22Rv1 (cell line): ENCODE data around the gene MYO1D.

Experiments
- ZFX ChIP-seq: fragments of 450-650 bp; IDR thresholded peaks from 2 replicates; pipeline ENCODE4 v1.6.1; 2017; ENCODE audit warnings: antibody characterized with exemption, borderline replicate concordance
- TF ChIP-seq, protein P1 (sequence below): fragments of 450-650 bp; IDR thresholded peaks from 2 replicates; pipeline ENCODE4 v1.5.1; 2017; ENCODE audit warnings: mild to moderate bottlenecking

GRCh38 chr17:32517982-32518381, 358.9 kb downstream of the MYO1D start:
- TF ChIP-seq, protein P1, sequence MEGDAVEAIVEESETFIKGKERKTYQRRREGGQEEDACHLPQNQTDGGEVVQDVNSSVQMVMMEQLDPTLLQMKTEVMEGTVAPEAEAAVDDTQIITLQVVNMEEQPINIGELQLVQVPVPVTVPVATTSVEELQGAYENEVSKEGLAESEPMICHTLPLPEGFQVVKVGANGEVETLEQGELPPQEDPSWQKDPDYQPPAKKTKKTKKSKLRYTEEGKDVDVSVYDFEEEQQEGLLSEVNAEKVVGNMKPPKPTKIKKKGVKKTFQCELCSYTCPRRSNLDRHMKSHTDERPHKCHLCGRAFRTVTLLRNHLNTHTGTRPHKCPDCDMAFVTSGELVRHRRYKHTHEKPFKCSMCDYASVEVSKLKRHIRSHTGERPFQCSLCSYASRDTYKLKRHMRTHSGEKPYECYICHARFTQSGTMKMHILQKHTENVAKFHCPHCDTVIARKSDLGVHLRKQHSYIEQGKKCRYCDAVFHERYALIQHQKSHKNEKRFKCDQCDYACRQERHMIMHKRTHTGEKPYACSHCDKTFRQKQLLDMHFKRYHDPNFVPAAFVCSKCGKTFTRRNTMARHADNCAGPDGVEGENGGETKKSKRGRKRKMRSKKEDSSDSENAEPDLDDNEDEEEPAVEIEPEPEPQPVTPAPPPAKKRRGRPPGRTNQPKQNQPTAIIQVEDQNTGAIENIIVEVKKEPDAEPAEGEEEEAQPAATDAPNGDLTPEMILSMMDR, result no peak
- TF ChIP-seq ZFX, result no peak
